ENCODE measurements around the gene PCDHGB4. TPM values are rescaled to one million over a fixed set of nuclear protein-coding genes. Genes with fewer than 3 reads are reported as not detected.

The PCDHGB4 gene
- total RNA-seq, 1 donor from 2014 or later = 4.7 TPM

Other genes with a start within 250 kb of the PCDHGB4 start
- 0.52 TPM for gene PCDHB6, start 237.6 kb upstream of the PCDHGB4 start, total RNA-seq
- gene PCDHB7, start 215.1 kb upstream of the PCDHGB4 start, total RNA-seq = 2.1 TPM
- 1.6 TPM for gene PCDHB8, start 209.9 kb upstream of the PCDHGB4 start, total RNA-seq
- 1.6 TPM for gene PCDHB16, start 205.3 kb upstream of the PCDHGB4 start, total RNA-seq
- gene PCDHB9, start 200.5 kb upstream of the PCDHGB4 start, total RNA-seq = 1.0 TPM
- gene PCDHB10, start 195.3 kb upstream of the PCDHGB4 start, total RNA-seq = 2.6 TPM
- gene PCDHB11, start 188.1 kb upstream of the PCDHGB4 start, total RNA-seq = 4.2 TPM
- gene PCDHB12, start 179.0 kb upstream of the PCDHGB4 start, total RNA-seq = 1.6 TPM
- gene PCDHB13, start 173.8 kb upstream of the PCDHGB4 start, total RNA-seq = 1.6 TPM
- 4.2 TPM for gene PCDHB14, start 164.4 kb upstream of the PCDHGB4 start, total RNA-seq
- gene PCDHB15, start 142.3 kb upstream of the PCDHGB4 start, total RNA-seq = 4.2 TPM
- 0.52 TPM for gene SLC25A2, start 83.6 kb upstream of the PCDHGB4 start, total RNA-seq
- gene TAF7, start 66.9 kb upstream of the PCDHGB4 start, total RNA-seq = 72.0 TPM
- gene PCDHGA1, start 57.2 kb upstream of the PCDHGB4 start, total RNA-seq = 0.52 TPM
- gene PCDHGA2, start 48.9 kb upstream of the PCDHGB4 start, total RNA-seq = 1.6 TPM
- 2.1 TPM for gene PCDHGA3, start 43.9 kb upstream of the PCDHGB4 start, total RNA-seq
- 1.6 TPM for gene PCDHGB1, start 37.6 kb upstream of the PCDHGB4 start, total RNA-seq
- 1.0 TPM for gene PCDHGA4, start 32.7 kb upstream of the PCDHGB4 start, total RNA-seq
- 2.1 TPM for gene PCDHGB2, start 27.7 kb upstream of the PCDHGB4 start, total RNA-seq
- 2.1 TPM for gene PCDHGA5, start 23.5 kb upstream of the PCDHGB4 start, total RNA-seq
- 3.1 TPM for gene PCDHGB3, start 17.5 kb upstream of the PCDHGB4 start, total RNA-seq
- 4.2 TPM for gene PCDHGA6, start 13.8 kb upstream of the PCDHGB4 start, total RNA-seq
- 3.7 TPM for gene PCDHGA7, start 5.0 kb upstream of the PCDHGB4 start, total RNA-seq
- 3.7 TPM for gene PCDHGA8, start 4.9 kb downstream of the PCDHGB4 start, total RNA-seq
- gene PCDHGB5, start 10.2 kb downstream of the PCDHGB4 start, total RNA-seq = 3.7 TPM
- gene PCDHGA9, start 15.1 kb downstream of the PCDHGB4 start, total RNA-seq = 4.7 TPM
- 5.2 TPM for gene PCDHGB6, start 20.3 kb downstream of the PCDHGB4 start, total RNA-seq
- 4.2 TPM for gene PCDHGA10, start 25.3 kb downstream of the PCDHGB4 start, total RNA-seq
- gene PCDHGB7, start 30.0 kb downstream of the PCDHGB4 start, total RNA-seq = 7.3 TPM
- 6.8 TPM for gene PCDHGA11, start 33.4 kb downstream of the PCDHGB4 start, total RNA-seq
- 3.1 TPM for gene PCDHGA12, start 42.8 kb downstream of the PCDHGB4 start, total RNA-seq
- gene PCDHGC3, start 88.3 kb downstream of the PCDHGB4 start, total RNA-seq = 38.1 TPM
- gene PCDHGC4, start 97.3 kb downstream of the PCDHGB4 start, total RNA-seq = 3.7 TPM
- 2.1 TPM for gene PCDHGC5, start 101.4 kb downstream of the PCDHGB4 start, total RNA-seq
- 16.7 TPM for gene DIAPH1, start 231.3 kb downstream of the PCDHGB4 start, total RNA-seq
- 40.7 TPM for gene HDAC3, start 249.2 kb downstream of the PCDHGB4 start, total RNA-seq
- gene RELL2, start 249.3 kb downstream of the PCDHGB4 start, total RNA-seq = under 0.01 TPM